CD4-positive, alpha-beta T cell (primary cell): ENCODE data around the gene SUMF1. TPM values are rescaled to one million over a fixed set of nuclear protein-coding genes. Genes with fewer than 3 reads are reported as not detected.

Experiments used
- ATAC-seq: fragments of 200-7000 bp; cut with Tn5 transposase; one replicate; pipeline ENCODE4 v1.10.0; 2022; ENCODE audit warnings: mild to moderate bottlenecking; ENCODE audit not compliant: poor library complexity
- CTCF ChIA-PET: fragments of 350-600 bp; sonication (Branson Sonifier 250); formaldehyde crosslinking; loops from one replicate; lab custom pipeline; 2021; ENCODE audit warnings: antibody characterized with exemption, inconsistent platforms; lab: Charles Lee
- POLR2A ChIA-PET: fragments of 350-600 bp; sonication (Branson Sonifier 250); formaldehyde crosslinking; loops from one replicate; lab custom pipeline; 2021; ENCODE audit warnings: antibody characterized with exemption, inconsistent platforms; lab: Charles Lee
- DNase-seq, 14 experiments: peaks; one replicate each; pipeline ENCODE4 v3.0.0-alpha.2; 2013 to 2020; ENCODE audit warnings: mixed read lengths in 2 of 14
- H3K27ac ChIP-seq, 2 donors: one replicate each; pipeline versions ENCODE4 v1.5.1 to v1.7.0; 2013; ENCODE audit warnings: low read length in 2 of 2, low read depth in 1 of 2, mild to moderate bottlenecking in 1 of 2
- H3K27me3 ChIP-seq, 2 experiments: 1 replicate in 1 of 2; 2 replicates in 1 of 2; pipeline versions ENCODE4 v1.6.1 to v1.7.0; 2013; ENCODE audit warnings: low read length in 2 of 2, control low read depth in 1 of 2, mild to moderate bottlenecking in 1 of 2, moderate library complexity in 1 of 2; ENCODE audit not compliant: insufficient read depth in 2 of 2, control insufficient read depth in 1 of 2
- H3K36me3 ChIP-seq: one replicate; pipeline ENCODE4 v1.6.1; 2013; ENCODE audit warnings: low read length, control low read depth; ENCODE audit not compliant: insufficient read depth
- H3K4me1 ChIP-seq: one replicate; pipeline ENCODE4 v1.6.1; 2013; ENCODE audit warnings: low read length, control low read depth; ENCODE audit not compliant: insufficient read depth
- H3K4me3 ChIP-seq: one replicate; pipeline ENCODE4 v1.5.1; 2013; ENCODE audit warnings: mild to moderate bottlenecking, low read length, moderate library complexity
- H3K9me3 ChIP-seq, 2 experiments: 1 replicate in 1 of 2; 2 replicates in 1 of 2; pipeline versions ENCODE4 v1.6.1 to v1.7.0; 2013; ENCODE audit warnings: low read length in 2 of 2, mild to moderate bottlenecking in 2 of 2, control low read depth in 1 of 2, moderate library complexity in 1 of 2; ENCODE audit not compliant: control insufficient read depth in 1 of 2, insufficient read depth in 1 of 2
- H3K27ac Mint-ChIP-seq: one replicate; pipeline ENCODE4 v1.8.0; 2020; ENCODE audit warnings: mixed read lengths
- H3K27me3 Mint-ChIP-seq: one replicate; pipeline ENCODE4 v1.8.0; 2021; ENCODE audit warnings: mixed read lengths
- H3K36me3 Mint-ChIP-seq: one replicate; pipeline ENCODE4 v1.8.0; 2021; ENCODE audit warnings: low read depth, mixed read lengths
- H3K4me1 Mint-ChIP-seq: one replicate; pipeline ENCODE4 v1.8.0; 2021; ENCODE audit warnings: low read depth, mixed read lengths
- H3K4me3 Mint-ChIP-seq: one replicate; pipeline ENCODE4 v1.8.0; 2020; ENCODE audit warnings: mild to moderate bottlenecking, mixed read lengths
- H3K9me3 Mint-ChIP-seq: one replicate; pipeline ENCODE4 v1.8.0; 2020; ENCODE audit warnings: mixed read lengths
- intact Hi-C, 2 experiments: fragments of 100-400 bp; cut with DNase I in 1 of 2; cut with micrococcal nuclease in 1 of 2; formaldehyde crosslinking; loops; one replicate each; pipeline versions ENCODE4 v1.15.1 to v1.9.0; 2023 to 2025; cut with DNase I, micrococcal nuclease
- total RNA-seq, 174 experiments: library from RNA in 2 of 174; stranded (reverse) in 2 of 174; gene quantifications; one replicate each; pipeline ENCODE4 v1.2.3 and lab custom pipeline; 2021 to 2026
- TF ChIP-seq, protein P1 (sequence below): fragments of 200-600 bp; IDR thresholded peaks from one replicate; pipeline ENCODE4 v1.8.0; 2022; ENCODE audit warnings: antibody characterized with exemption, mild to moderate bottlenecking

SUMF1 gene
- total RNA-seq, 2 experiments from 2014 or later: 7.0 to 8.1 TPM

DNA sequence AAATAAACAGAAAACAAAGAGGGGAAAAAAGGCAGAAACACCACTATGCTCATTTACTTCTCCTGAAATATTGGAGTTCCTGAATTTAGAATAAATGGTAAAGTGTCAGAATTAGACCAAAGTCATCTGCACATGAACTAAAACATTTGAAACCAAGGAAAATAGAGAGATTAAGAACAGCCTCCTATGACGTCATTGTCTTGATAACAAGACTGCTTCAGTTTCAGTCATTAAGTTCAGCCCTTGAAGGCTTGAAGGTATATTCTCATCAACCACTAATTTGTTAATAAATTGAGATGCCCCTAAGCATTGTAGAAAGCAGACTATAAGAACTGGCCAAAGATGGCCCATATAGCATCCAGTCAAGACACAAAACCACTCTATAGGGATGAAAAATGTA is 2.5 kb downstream of the SUMF1 start:
- TF ChIP-seq, protein P1, sequence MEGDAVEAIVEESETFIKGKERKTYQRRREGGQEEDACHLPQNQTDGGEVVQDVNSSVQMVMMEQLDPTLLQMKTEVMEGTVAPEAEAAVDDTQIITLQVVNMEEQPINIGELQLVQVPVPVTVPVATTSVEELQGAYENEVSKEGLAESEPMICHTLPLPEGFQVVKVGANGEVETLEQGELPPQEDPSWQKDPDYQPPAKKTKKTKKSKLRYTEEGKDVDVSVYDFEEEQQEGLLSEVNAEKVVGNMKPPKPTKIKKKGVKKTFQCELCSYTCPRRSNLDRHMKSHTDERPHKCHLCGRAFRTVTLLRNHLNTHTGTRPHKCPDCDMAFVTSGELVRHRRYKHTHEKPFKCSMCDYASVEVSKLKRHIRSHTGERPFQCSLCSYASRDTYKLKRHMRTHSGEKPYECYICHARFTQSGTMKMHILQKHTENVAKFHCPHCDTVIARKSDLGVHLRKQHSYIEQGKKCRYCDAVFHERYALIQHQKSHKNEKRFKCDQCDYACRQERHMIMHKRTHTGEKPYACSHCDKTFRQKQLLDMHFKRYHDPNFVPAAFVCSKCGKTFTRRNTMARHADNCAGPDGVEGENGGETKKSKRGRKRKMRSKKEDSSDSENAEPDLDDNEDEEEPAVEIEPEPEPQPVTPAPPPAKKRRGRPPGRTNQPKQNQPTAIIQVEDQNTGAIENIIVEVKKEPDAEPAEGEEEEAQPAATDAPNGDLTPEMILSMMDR: no peak
- Mint-ChIP-seq H3K4me3 (peak overlapping the region; percentile 56), H3K4me1 (peaks cover 29% of the 10 kb centered on the region), H3K36me3 (peaks cover 7% of the 10 kb centered on the region), H3K27ac (no peak overlapping the region), H3K9me3 (no peaks in the 10 kb centered on the region), H3K27me3 (no peaks in the 10 kb centered on the region)
- Histone ChIP-seq H3K27me3 (no peaks in the 10 kb centered on the region), H3K4me3 (no peak overlapping the region), H3K27ac (no peak overlapping the region), H3K4me1 (peaks cover 15% of the 10 kb centered on the region), H3K9me3 (no peaks in the 10 kb centered on the region), H3K36me3 (no peaks in the 10 kb centered on the region)
- intact Hi-C loops: loop anchor here in 1 of 2 experiments (5.0 to 10.0 kb wide), 2 partner anchors 168 to 660 kb away; partner anchors contain the start of gene ARL8B
- ChIA-PET CTCF (no interaction called here), POLR2A (no interaction called here)
- ATAC-seq (no peak), DNase-seq (no peak)

DNA sequence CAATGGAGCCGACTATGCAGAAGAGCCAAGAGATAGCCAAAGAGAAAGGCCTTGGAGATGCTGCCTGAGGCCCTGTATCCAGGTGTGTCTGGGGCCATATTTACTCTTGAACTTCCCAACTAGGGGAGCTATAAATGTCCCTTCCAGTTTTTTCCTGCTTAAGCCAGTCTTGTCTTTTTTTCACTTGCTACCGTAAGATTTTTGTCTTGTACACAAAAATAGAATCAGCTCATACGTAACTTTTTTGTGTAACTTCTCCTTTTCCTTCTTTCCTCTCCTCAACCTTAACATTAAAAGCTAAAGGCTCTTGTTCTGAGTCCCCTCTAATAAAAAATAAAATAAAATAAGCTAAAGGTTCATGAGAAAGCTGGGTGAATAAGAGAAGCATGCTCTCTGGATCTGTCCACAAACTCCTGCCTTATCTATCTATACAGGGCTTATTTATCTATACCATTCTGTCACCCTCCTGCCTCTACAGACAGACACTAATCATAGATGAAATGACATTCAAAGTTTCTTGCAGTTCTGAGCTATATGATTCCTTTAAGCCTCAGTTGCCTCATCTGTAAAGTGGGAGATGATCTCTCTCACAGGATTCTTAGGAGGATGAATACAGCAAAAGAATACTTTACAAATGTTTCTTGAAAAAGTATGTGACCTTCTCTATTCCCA is 4.6 kb downstream of the SUMF1 start:
- Mint-ChIP-seq H3K4me3 (no peak overlapping the region), H3K36me3 (peaks cover 7% of the 10 kb centered on the region), H3K9me3 (no peaks in the 10 kb centered on the region), H3K27ac (no peak overlapping the region), H3K4me1 (peaks cover 29% of the 10 kb centered on the region), H3K27me3 (no peaks in the 10 kb centered on the region)
- ATAC-seq: no peak
- H3K4me3 ChIP-seq: no peak overlapping the region
- H3K36me3 ChIP-seq: no peaks in the 10 kb centered on the region
- TF ChIP-seq, protein P1: no peak
- no peak overlapping the region for H3K27ac ChIP-seq
- ChIA-PET POLR2A (no interaction called here), CTCF (interaction anchor here (1.3 kb wide), 1 partner anchor 31 kb away, joined by 3 read pairs; the partner anchor contains the start of gene ITPR1)
- DNase-seq: no peak
- H3K4me1 ChIP-seq: peaks cover 14% of the 10 kb centered on the region
- H3K27me3 ChIP-seq: no peaks in the 10 kb centered on the region
- intact Hi-C loops: loop anchor here in 1 of 2 experiments (5.0 to 10.0 kb wide), 2 partner anchors 170 to 662 kb away; partner anchors contain the start of gene ARL8B
- H3K9me3 ChIP-seq: no peaks in the 10 kb centered on the region

DNA sequence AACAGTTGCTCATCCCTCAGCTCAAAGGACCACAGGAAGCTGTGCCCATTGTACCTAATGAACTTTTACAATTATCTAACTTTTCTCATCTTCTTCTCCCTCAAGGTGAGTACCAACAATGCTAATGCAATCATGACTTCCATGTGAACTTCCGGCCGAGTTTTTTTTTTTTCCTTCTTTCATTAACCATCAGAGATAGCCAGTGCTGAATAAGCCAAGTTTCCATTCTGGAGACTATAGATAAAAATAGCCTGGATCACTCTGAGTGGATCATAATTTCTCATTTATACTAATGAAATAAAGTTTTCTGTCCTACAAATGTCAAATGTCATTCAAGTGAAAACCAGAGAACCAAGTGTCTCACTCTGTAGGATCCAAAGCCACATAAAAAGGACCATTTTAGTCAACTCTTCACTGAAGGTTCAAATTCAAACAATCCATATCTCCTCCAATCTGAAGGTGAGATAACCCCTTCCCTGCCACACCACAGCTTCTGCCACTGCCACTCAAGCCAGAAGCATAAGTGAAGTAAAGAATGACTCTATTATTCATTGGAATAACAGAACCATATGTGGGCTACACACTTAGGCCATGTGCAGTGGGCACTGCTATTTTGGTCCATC is 5.5 kb downstream of the SUMF1 start:
- ChIA-PET POLR2A (interaction anchor here (0.6 kb wide), 1 partner anchor 23 kb away, joined by 3 read pairs; no protein-coding TSS in a partner anchor), CTCF (no interaction called here)
- peaks cover 7% of the 10 kb centered on the region for H3K36me3 Mint-ChIP-seq

More for the DNA sequence above, 5.5 kb downstream of the SUMF1 start:
- Histone ChIP-seq H3K27ac (no peak overlapping the region), H3K36me3 (no peaks in the 10 kb centered on the region), H3K27me3 (no peaks in the 10 kb centered on the region), H3K4me1 (peaks cover 7% of the 10 kb centered on the region), H3K4me3 (no peak overlapping the region), H3K9me3 (no peaks in the 10 kb centered on the region)
- TF ChIP-seq, protein P1: no peak
- Mint-ChIP-seq H3K9me3 (no peaks in the 10 kb centered on the region), H3K4me1 (peaks cover 21% of the 10 kb centered on the region), H3K27ac (no peak overlapping the region), H3K4me3 (no peak overlapping the region), H3K27me3 (no peaks in the 10 kb centered on the region)
- DNase-seq (no peak), ATAC-seq (no peak)
- intact Hi-C loops: loop anchor here in 1 of 2 experiments (5.0 to 10.0 kb wide), 2 partner anchors 171 to 663 kb away; partner anchors contain the start of gene ARL8B
